ENCODE results near the gene ABCA8.

DNA sequence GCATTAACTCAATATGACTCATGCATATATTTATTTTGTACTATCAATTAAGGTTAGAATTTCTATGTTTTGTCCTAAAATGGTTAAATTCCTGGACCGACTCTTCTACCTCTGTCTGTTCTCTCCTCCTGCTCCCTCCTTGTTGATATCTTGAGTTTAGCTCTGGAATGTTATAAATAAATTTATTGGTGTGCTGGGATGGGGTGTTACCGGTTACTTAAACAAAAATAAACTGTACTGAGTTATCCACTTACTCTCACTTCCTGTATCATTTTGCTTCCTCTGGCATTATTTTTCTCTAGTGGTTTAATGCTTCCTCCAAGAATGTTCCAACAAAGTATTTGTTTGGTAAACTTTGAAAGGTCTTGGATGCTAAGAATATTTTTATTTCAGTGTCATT is 120.1 kb downstream of the ABCA8 start:
- TF ChIP-seq, protein P1, sequence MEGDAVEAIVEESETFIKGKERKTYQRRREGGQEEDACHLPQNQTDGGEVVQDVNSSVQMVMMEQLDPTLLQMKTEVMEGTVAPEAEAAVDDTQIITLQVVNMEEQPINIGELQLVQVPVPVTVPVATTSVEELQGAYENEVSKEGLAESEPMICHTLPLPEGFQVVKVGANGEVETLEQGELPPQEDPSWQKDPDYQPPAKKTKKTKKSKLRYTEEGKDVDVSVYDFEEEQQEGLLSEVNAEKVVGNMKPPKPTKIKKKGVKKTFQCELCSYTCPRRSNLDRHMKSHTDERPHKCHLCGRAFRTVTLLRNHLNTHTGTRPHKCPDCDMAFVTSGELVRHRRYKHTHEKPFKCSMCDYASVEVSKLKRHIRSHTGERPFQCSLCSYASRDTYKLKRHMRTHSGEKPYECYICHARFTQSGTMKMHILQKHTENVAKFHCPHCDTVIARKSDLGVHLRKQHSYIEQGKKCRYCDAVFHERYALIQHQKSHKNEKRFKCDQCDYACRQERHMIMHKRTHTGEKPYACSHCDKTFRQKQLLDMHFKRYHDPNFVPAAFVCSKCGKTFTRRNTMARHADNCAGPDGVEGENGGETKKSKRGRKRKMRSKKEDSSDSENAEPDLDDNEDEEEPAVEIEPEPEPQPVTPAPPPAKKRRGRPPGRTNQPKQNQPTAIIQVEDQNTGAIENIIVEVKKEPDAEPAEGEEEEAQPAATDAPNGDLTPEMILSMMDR (conservative IDR thresholded peaks at IDR 0.05 in 1 of 2, IDR thresholded peaks at IDR 0.05 in 1 of 2; ENCODE audit: low read depth in 1 of 2, low read length in 2 of 2) = no peak
- TF ChIP-seq EZH2 (IDR thresholded peaks at IDR 0.05; ENCODE audit: low read length, missing control alignments) = no peak

Data from fibroblast of lung (primary cell).